T-helper 17 cell (primary cell): ENCODE measurements around the gene ALDH6A1. TPM values are rescaled to one million over a fixed set of nuclear protein-coding genes. Genes with fewer than 3 reads are reported as not detected.

Source experiments
- ATAC-seq: fragments of 150-1000 bp; cut with Tn5 transposase; 2 replicates; pipeline ENCODE4 v1.10.0; 2021; ENCODE audit warnings: mild to moderate bottlenecking, moderate library complexity
- DNase-seq, 3 donors: peaks; one replicate each; pipeline versions ENCODE4 v3.0.0 to v3.0.0-alpha.2; 2020 to 2021
- H3K9me3 ChIP-seq: one replicate; pipeline ENCODE4 v1.7.0; 2013; ENCODE audit warnings: low read length, mild to moderate bottlenecking; ENCODE audit not compliant: control insufficient read depth, poor library complexity, severe bottlenecking
- H3K27ac Mint-ChIP-seq: one replicate; pipeline ENCODE4 v1.8.0; 2022; ENCODE audit warnings: mild to moderate bottlenecking, moderate library complexity, mixed read lengths
- H3K27me3 Mint-ChIP-seq: one replicate; pipeline ENCODE4 v1.8.0; 2022; ENCODE audit warnings: mixed read lengths
- H3K36me3 Mint-ChIP-seq: one replicate; pipeline ENCODE4 v1.8.0; 2022; ENCODE audit warnings: low read depth, mixed read lengths
- H3K4me1 Mint-ChIP-seq: one replicate; pipeline ENCODE4 v1.8.0; 2022; ENCODE audit warnings: mild to moderate bottlenecking, mixed read lengths
- H3K4me3 Mint-ChIP-seq: one replicate; pipeline ENCODE4 v1.8.0; 2022; ENCODE audit warnings: mild to moderate bottlenecking, moderate library complexity, mixed read lengths
- total RNA-seq, 4 donors: library from RNA in 2 of 4; stranded (reverse) in 2 of 4; gene quantifications; one replicate each; pipeline ENCODE4 v1.2.3 and lab custom pipeline; 2022 to 2026

ALDH6A1 gene
- total RNA-seq, 2 donors from 2014 or later = 7.8 to 8.9 TPM

DNA sequence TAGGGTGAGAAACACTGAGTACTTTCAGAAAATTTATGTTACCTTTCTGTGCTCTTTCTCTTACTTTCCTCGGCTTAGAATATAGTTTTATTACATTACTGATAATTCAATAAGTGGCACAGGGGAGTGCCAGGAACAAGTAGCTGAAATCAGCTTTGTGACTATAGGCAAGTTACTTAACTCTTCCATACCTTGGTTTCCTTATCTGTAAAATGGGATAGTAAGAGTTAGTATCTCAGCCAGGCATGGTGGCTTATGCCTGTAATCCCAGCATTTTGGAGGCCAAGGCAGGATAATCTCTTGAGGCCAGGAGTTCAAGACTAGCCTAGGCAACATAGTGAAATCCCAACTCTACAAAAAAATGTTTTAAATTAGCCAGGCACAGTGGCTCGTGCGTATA, 49.7 kb downstream of the ALDH6A1 start:
- H3K4me1 Mint-ChIP-seq = peaks cover 2% of the 10 kb centered on the region
- no peak overlapping the region for H3K4me3 Mint-ChIP-seq
- H3K36me3 Mint-ChIP-seq = peaks cover 4% of the 10 kb centered on the region
- H3K27ac Mint-ChIP-seq = no peak overlapping the region
- no peaks in the 10 kb centered on the region for H3K9me3 ChIP-seq
- H3K27me3 Mint-ChIP-seq = no peaks in the 10 kb centered on the region
- ATAC-seq = no peak
- no peak for DNase-seq

DNA sequence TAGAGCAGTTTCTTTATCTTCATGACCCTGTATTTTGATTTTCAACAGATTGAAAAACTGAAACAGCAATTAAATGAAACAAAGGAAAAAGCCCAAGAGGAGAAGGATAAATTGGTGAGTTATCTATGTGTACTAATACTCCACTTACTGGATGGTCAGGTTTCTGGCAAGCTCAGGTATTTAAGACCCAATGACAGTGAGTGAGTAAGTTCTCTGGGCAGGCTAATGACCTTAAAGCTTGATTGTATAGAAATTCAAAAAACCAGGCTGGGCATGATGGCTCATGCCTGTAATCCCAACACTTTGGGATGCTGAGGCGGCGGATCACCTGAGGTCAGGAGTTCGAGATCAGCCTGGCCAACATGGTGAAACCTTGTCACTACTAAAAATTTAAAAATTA, 55.1 kb downstream of the ALDH6A1 start:
- ATAC-seq (no peak), DNase-seq (no peak)
- no peak overlapping the region for H3K27ac Mint-ChIP-seq
- H3K27me3 Mint-ChIP-seq = no peaks in the 10 kb centered on the region
- no peaks in the 10 kb centered on the region for H3K4me1 Mint-ChIP-seq
- H3K9me3 ChIP-seq = no peaks in the 10 kb centered on the region
- H3K4me3 Mint-ChIP-seq = no peak overlapping the region
- H3K36me3 Mint-ChIP-seq = peaks cover 3% of the 10 kb centered on the region

DNA sequence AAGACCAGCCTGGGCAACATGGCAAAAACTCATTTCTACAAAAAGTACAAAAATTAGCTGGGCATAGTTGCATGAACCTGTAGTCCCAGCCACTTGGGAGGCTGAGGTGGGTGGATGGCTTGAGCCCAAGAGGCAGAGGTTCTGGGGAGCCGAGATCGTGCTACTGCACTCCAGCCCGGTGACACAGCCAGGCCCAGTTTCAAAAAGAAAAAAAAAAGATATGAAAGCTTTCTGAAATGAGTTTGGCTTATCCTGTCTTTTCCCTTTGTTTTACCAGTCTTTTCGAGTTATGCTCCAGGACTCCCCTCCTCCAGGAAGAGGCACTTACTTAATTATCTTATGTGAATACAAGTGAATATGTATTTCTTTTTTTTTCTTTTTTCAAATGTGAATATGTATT, 61.9 kb downstream of the ALDH6A1 start:
- peaks cover 8% of the 10 kb centered on the region for H3K4me1 Mint-ChIP-seq
- no peaks in the 10 kb centered on the region for H3K36me3 Mint-ChIP-seq
- H3K27me3 Mint-ChIP-seq = no peaks in the 10 kb centered on the region
- no peak for DNase-seq
- no peak overlapping the region for H3K4me3 Mint-ChIP-seq
- H3K27ac Mint-ChIP-seq = no peak overlapping the region
- H3K9me3 ChIP-seq = no peaks in the 10 kb centered on the region
- no peak for ATAC-seq

DNA sequence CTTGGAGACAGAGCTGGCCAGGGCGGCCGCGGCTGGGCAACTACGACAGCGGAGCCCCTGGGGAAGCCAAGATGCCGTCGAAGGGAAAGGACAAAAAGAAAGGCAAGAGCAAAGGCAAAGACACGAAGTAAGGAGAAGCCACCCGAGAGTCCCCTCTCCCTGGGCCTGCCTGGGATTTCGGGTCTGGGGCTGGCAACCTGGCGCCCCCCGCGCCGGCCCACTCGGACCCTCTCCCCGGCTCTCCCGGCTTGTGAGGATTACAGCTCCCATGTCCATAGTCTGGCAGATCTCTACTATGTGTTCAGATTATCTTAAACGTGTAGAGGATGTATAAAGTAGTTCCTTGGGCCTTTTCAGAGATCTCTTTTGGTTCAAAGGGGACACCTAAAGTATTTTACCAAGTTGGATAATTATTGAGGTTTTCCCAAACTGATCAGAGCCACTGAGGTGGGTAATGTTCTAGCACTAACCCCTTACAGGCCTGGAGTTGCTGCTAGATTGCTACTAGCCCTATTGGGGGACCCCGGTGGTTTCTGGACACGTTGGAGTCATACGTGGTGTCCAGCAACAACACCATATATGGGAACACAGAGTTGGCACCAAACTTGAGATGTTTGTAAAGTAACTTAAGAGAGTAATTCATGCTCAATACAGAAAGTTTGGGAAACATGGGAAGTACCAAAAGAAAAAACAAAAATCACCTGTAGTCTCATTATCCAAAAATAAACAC, 64.7 kb downstream of the ALDH6A1 start:
- DNase-seq (no peak), ATAC-seq (no peak)
- peaks cover 8% of the 10 kb centered on the region for H3K4me1 Mint-ChIP-seq
- H3K4me3 Mint-ChIP-seq = peak overlapping the region; percentile 95
- H3K36me3 Mint-ChIP-seq = no peaks in the 10 kb centered on the region
- H3K9me3 ChIP-seq = no peaks in the 10 kb centered on the region
- no peaks in the 10 kb centered on the region for H3K27me3 Mint-ChIP-seq
- H3K27ac Mint-ChIP-seq = peak overlapping the region; percentile 93

DNA sequence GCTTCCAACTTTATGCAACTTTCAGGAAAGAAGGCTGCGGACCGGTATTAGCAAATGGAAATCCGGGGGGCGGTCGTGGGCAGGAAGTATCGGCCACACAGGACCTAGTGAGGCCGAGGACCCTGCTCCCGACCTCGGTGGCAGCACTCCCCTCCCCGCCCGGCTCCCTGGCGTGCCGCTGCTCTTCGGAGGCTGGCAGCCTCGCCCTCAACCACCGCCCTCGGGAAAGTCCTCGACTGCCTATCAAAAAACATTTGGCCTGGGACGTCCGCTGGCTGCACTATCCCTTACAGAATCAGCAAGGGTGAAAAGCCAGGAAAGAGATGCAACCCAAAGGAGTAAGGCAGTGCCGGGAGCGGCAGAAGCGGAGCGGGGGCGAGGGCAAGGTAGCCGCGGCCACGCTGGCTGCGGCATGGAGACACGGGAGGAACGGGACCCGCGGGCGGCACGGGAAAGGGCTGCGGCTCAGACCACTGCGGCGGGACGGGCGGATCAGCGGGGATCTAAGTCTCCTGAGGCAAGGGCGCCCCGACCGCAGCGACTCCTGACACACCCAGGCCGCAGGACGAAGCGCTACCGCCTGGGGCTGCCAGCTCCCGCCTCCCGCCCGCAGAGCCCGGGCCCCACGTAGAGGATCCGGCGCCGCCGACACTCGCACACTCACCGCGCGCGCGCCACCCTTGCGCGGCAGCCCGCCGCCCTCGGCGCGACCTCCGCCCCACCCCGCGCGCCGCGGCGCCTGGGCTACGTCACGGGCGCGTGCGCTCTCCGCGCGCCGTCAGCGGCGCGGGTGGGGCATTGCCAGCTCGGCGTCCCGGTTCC, 65.5 kb downstream of the ALDH6A1 start, which contains the start of the genes BBOF1 and ENTPD5:
BBOF1 (plus strand) TSS at position 764 of the 822 bp plus-strand sequence. CDS start 130 bp downstream, outside the sequence.
ENTPD5 (minus strand) TSS at position 703 of the 822 bp plus-strand sequence. CDS start 31,186 bp downstream, outside the sequence.
- Mint-ChIP-seq H3K27ac (peak within 1 kb of the TSS; percentile 93), H3K27me3 (no peaks in the 10 kb centered on the region), H3K4me3 (peak within 1 kb of the TSS; percentile 95), H3K36me3 (no peaks in the 10 kb centered on the region), H3K4me1 (peaks cover 8% of the 10 kb centered on the region)
- DNase-seq = peak; percentile 81 to 88 (median 85)
- ATAC-seq = peak; percentile 96
- no peaks in the 10 kb centered on the region for H3K9me3 ChIP-seq

DNA sequence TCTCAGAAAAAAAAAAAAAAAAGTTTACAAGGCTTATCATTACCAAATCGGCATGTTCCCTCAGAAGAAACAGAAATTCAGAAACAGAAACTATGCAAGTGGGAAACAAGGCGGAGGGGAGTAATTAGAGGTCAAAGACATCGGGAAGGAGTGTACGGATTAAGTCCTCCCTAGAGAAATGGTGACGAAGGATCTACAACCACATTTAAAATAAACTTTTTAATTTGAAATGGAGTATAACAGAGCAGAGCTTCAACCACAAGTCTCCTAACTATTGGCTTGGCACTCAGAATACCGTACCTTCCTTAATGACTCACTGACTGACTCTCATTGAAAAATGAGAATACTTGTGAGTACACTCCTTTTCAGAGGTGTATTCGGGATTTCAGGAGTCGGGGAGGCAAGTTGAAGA, 66.1 kb downstream of the ALDH6A1 start:
- Mint-ChIP-seq H3K27ac (peak overlapping the region; percentile 93), H3K4me1 (peaks cover 9% of the 10 kb centered on the region)

DNA sequence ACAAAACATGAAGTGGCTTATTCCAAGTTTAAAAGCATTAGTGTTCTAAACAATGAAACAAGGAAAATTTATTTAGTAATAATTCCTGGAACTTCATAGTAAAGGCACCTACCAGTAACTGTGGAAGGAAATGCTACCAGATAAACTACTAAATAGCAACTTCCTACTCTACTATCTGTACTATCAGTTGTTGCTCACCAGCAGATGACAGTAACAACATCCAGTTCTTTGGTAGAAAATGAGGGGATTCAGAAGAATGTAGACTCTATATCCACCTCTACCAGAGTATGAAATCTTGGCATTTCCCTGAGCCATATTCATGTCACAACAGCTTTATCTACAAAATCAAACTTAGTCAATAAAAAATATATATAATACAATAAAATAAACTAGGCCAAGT, 68.3 kb downstream of the ALDH6A1 start:
- no peaks in the 10 kb centered on the region for H3K27me3 Mint-ChIP-seq
- DNase-seq (no peak), ATAC-seq (no peak)
- H3K27ac Mint-ChIP-seq = no peak overlapping the region
- H3K9me3 ChIP-seq = no peaks in the 10 kb centered on the region
- H3K4me1 Mint-ChIP-seq = peaks cover 9% of the 10 kb centered on the region
- H3K36me3 Mint-ChIP-seq = peaks cover 6% of the 10 kb centered on the region
- no peak overlapping the region for H3K4me3 Mint-ChIP-seq

More for the DNA sequence above, 66.1 kb downstream of the ALDH6A1 start:
- Mint-ChIP-seq H3K4me3 (peak overlapping the region; percentile 95), H3K36me3 (peaks cover 2% of the 10 kb centered on the region), H3K27me3 (no peaks in the 10 kb centered on the region)
- DNase-seq (no peak), ATAC-seq (peak; percentile 15)
- H3K9me3 ChIP-seq = no peaks in the 10 kb centered on the region

DNA sequence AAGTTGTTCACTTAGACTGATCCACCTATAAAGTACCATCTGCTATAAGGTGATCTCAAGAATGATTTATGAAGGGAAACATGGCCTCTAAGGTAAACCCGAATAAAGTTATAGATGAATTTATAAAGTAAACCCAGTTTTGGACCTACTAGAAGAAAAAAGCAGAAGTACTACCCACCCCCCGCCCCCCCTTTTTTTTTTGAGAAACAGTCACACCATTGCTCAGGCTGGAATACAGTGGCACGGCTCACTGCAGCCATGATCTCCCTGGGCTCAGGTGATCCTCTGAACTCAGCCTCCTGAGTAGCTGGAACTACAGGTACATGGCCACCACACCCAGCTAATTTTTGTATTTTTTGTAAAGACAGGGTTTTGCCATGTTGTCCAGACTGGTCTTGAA, 69.1 kb downstream of the ALDH6A1 start:
- DNase-seq (no peak), ATAC-seq (no peak)
- no peaks in the 10 kb centered on the region for H3K27me3 Mint-ChIP-seq
- H3K27ac Mint-ChIP-seq = peak overlapping the region; percentile 2
- no peaks in the 10 kb centered on the region for H3K9me3 ChIP-seq
- H3K36me3 Mint-ChIP-seq = peaks cover 6% of the 10 kb centered on the region
- H3K4me3 Mint-ChIP-seq = no peak overlapping the region
- H3K4me1 Mint-ChIP-seq = peaks cover 9% of the 10 kb centered on the region

DNA sequence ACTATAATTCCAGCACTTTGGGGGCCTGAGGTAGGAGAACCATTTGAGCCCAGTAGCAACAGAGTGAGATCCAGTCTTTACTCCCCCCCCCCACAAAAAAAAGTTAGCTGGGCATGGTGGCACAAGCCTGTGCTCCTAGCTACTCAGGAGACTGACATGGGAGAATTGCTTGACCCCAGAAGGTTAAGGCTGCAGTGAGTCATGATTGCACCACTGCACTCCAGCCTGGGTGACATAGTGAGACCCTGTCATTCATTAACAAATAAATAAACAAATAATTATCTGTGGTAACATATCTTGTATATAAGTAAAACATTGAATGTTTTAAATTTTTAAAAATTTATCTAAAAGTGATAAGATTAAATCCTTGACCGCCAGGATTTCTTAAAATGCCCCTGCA, 70.0 kb downstream of the ALDH6A1 start:
- Mint-ChIP-seq H3K4me1 (peaks cover 8% of the 10 kb centered on the region), H3K4me3 (no peak overlapping the region), H3K27ac (no peak overlapping the region), H3K27me3 (no peaks in the 10 kb centered on the region), H3K36me3 (peaks cover 6% of the 10 kb centered on the region)
- ATAC-seq = no peak
- no peaks in the 10 kb centered on the region for H3K9me3 ChIP-seq
- DNase-seq = no peak

DNA sequence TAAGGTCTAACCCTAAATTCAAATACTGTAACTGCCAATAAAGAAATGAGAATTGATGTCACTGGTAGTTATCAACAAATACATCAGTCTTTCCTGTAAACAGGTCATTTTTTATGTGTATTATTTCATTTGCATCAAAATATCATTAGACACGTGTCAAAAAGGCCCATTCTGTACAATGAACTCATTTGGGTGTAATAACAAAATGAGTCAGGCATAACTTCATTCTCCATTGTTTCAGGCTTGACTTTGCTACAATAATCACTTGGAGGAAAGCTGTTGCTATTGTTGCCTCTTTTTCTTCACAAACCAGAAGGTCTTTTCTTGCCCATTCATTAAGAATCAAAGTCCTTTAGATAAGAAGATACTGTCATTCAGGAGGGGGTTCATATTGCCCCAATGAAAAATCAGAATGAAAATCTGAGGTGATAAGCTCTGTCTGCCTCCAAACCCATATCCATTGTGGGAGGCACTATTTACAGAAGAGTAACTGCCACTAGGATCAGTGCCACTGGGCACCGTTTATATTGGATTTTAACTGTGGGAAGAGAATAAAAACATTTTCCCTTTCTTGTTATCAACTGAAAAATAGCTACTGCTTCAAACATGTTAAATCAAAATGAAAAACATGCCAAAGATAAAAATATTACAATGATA, 75.3 kb downstream of the ALDH6A1 start:
- no peak for DNase-seq
- Mint-ChIP-seq H3K36me3 (peaks cover 6% of the 10 kb centered on the region), H3K4me1 (peaks cover 2% of the 10 kb centered on the region), H3K27me3 (no peaks in the 10 kb centered on the region), H3K27ac (no peak overlapping the region), H3K4me3 (no peak overlapping the region)
- no peaks in the 10 kb centered on the region for H3K9me3 ChIP-seq
- ATAC-seq = no peak

Other genes starting within 250 kb of the ALDH6A1 start
- 1 to 10 TPM; 1.3 to 1.4 TPM for gene PTGR2, start 232.6 kb downstream of the ALDH6A1 start, total RNA-seq
- 10 to 100 TPM; 92.7 to 97.8 TPM for gene ZNF410, start 197.6 kb downstream of the ALDH6A1 start, total RNA-seq
- 1 to 10 TPM; 3.3 to 3.4 TPM for gene FAM161B, start 134.4 kb downstream of the ALDH6A1 start, total RNA-seq
- 10 to 100 TPM; 28.0 to 29.6 TPM for gene COQ6, start 134.2 kb downstream of the ALDH6A1 start, total RNA-seq
- 1 to 10 TPM; 8.3 to 8.9 TPM for gene ENTPD5, start 65.2 kb downstream of the ALDH6A1 start, total RNA-seq
- 1 to 10 TPM; 2.5 to 2.8 TPM for gene BBOF1, start 65.1 kb downstream of the ALDH6A1 start, total RNA-seq
- 10 to 100 TPM in 1 of 2 donors, 1 to 10 TPM in 1; 7.6 to 10.5 TPM for gene LIN52, start 503 bp upstream of the ALDH6A1 start, total RNA-seq
- gene VSX2, start 155.0 kb upstream of the ALDH6A1 start, total RNA-seq = not detected
- gene ABCD4, start 218.5 kb upstream of the ALDH6A1 start, total RNA-seq = 10 to 100 TPM; 63.0 to 75.0 TPM